Tibial nerve (tissue), 4 donors: ENCODE results near the gene RAI1.

Experiments
- EP300 ChIP-seq, 2 donors: sonication (generic); formaldehyde crosslinking; IDR thresholded peaks; one replicate each; pipeline ENCODE4 v1.6.1; 2017; ENCODE audit warnings: antibody characterized with exemption in 2 of 2, mild to moderate bottlenecking in 1 of 2
- POLR2A ChIP-seq, 2 donors: fragments of 450-650 bp; IDR thresholded peaks; one replicate each; pipeline ENCODE4 v1.6.1; 2017; ENCODE audit warnings: antibody characterized with exemption in 2 of 2, mild to moderate bottlenecking in 2 of 2, moderate library complexity in 2 of 2
- TF ChIP-seq, protein P1 (sequence below), 5 experiments: fragments of 200-600 bp in 3 of 5; fragments of 450-650 bp in 2 of 5; sonication (generic) in 3 of 5; IDR thresholded peaks; one replicate each; pipeline ENCODE4 v1.5.1; 2016 to 2019; ENCODE audit warnings: antibody characterized with exemption in 5 of 5, mild to moderate bottlenecking in 3 of 5, moderate library complexity in 2 of 5

DNA sequence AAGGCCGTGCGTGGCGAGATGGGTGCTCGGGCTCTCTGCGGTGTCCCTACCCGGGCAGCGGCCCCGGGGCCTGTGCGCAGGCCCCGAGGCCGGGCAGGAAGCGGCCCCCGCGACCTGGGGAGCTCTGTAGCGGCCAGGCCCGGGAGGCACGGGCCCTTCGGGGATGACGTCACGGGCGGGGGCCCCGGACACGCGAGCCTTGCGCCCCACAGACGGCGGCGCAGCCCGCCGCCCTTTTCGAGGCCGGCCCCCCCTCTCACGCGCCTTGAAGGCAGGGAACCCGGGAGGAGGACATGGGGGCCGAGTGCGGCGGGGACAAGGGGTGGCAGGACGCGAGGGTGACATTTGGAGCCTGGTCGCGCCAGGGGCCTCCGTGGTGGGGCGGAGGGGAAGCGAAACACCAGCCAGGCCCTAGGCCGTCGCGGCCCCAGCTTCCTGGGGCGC, 1.1 kb downstream of the RAI1 start:
- TF ChIP-seq, protein P1, sequence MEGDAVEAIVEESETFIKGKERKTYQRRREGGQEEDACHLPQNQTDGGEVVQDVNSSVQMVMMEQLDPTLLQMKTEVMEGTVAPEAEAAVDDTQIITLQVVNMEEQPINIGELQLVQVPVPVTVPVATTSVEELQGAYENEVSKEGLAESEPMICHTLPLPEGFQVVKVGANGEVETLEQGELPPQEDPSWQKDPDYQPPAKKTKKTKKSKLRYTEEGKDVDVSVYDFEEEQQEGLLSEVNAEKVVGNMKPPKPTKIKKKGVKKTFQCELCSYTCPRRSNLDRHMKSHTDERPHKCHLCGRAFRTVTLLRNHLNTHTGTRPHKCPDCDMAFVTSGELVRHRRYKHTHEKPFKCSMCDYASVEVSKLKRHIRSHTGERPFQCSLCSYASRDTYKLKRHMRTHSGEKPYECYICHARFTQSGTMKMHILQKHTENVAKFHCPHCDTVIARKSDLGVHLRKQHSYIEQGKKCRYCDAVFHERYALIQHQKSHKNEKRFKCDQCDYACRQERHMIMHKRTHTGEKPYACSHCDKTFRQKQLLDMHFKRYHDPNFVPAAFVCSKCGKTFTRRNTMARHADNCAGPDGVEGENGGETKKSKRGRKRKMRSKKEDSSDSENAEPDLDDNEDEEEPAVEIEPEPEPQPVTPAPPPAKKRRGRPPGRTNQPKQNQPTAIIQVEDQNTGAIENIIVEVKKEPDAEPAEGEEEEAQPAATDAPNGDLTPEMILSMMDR (IDR thresholded peaks at IDR 0.05): no peak
- TF ChIP-seq EP300 (IDR thresholded peaks at IDR 0.05) (peak in 1 of 2 donors; percentile 27), POLR2A (IDR thresholded peaks at IDR 0.05) (no peak)
